Gastrocnemius medialis (tissue), 4 donors: Measurements from ENCODE around the gene NR5A1. TPM values are rescaled to one million over a fixed set of nuclear protein-coding genes. Genes with fewer than 3 reads are reported as not detected.

Source experiments
- ATAC-seq, 2 donors: fragments of 150-250 bp; one replicate each; pipeline ENCODE4 v1.9.1; 2016
- DNase-seq, 2 donors: peaks; one replicate each; pipeline ENCODE4 v3.0.0-alpha.2; 2019
- H3K27ac ChIP-seq, 4 donors: fragments of 200-600 bp; sonication (generic); 1 replicate in 1 of 4; 2 replicates in 3 of 4; pipeline ENCODE4 v1.5.1; 2016 to 2018; ENCODE audit warnings: mild to moderate bottlenecking in 2 of 4, moderate library complexity in 1 of 4
- H3K27me3 ChIP-seq, 3 donors: fragments of 200-600 bp; sonication (generic) in 2 of 3; 1 replicate in 1 of 3; 2 replicates in 2 of 3; pipeline versions ENCODE4 v1.5.1 to v1.6.0; 2016 to 2019; ENCODE audit warnings: mild to moderate bottlenecking in 1 of 3, moderate library complexity in 1 of 3
- H3K36me3 ChIP-seq, 2 donors: fragments of 200-600 bp; sonication (generic) in 1 of 2; one replicate each; pipeline ENCODE4 v1.5.1; 2017 to 2018
- H3K4me1 ChIP-seq, 2 donors: fragments of 200-600 bp; sonication (generic) in 1 of 2; one replicate each; pipeline ENCODE4 v1.5.1; 2016 to 2017; ENCODE audit warnings: mild to moderate bottlenecking in 2 of 2
- H3K4me3 ChIP-seq, 4 donors: fragments of 200-600 bp; sonication (generic) in 3 of 4; 1 replicate in 1 of 4; 2 replicates in 3 of 4; pipeline ENCODE4 v1.5.1; 2016 to 2019; ENCODE audit warnings: mild to moderate bottlenecking in 2 of 4
- H3K9me3 ChIP-seq, 3 donors: fragments of 200-600 bp; sonication (generic) in 2 of 3; 1 replicate in 1 of 3; 2 replicates in 2 of 3; pipeline ENCODE4 v1.5.1; 2016 to 2019
- POLR2A ChIP-seq, 2 donors: fragments of 450-650 bp; IDR thresholded peaks; one replicate each; pipeline ENCODE4 v1.6.1; 2017; ENCODE audit warnings: antibody characterized with exemption in 2 of 2, mild to moderate bottlenecking in 2 of 2, moderate library complexity in 2 of 2
- in situ Hi-C, 4 donors: fragments of 200-750 bp; cut with MboI; loops; one replicate each; pipeline versions ENCODE4 v1.15.0 to v1.8.0; 2017; ENCODE audit warnings: low sequenced_read_pairs in 4 of 4
- intact Hi-C: fragments of 100-400 bp; cut with DNase I; formaldehyde crosslinking; loops from one replicate; pipeline ENCODE4 v1.15.1; 2023; ENCODE audit warnings: low total_unique reads
- total RNA-seq, 4 donors: library from RNA; depleted of rRNA; stranded (reverse); fragments of >200 nt; gene quantifications; one replicate each; pipeline versions ENCODE4 v1.1.0 to v1.2.3, GENCODE V29; 2016
- TF ChIP-seq, protein P1 (sequence below), 5 experiments: fragments of 450-650 bp in 3 of 5; fragments of 200-600 bp in 2 of 5; sonication (generic) in 2 of 5; IDR thresholded peaks in 4 of 5; conservative IDR thresholded peaks in 1 of 5; 1 replicate in 4 of 5; 2 replicates in 1 of 5; pipeline ENCODE4 v1.5.1; 2016 to 2019; ENCODE audit warnings: antibody characterized with exemption in 5 of 5, mild to moderate bottlenecking in 3 of 5, moderate library complexity in 3 of 5

Gene NR5A1
- total RNA-seq, 4 donors from 2014 or later, result not detected

DNA sequence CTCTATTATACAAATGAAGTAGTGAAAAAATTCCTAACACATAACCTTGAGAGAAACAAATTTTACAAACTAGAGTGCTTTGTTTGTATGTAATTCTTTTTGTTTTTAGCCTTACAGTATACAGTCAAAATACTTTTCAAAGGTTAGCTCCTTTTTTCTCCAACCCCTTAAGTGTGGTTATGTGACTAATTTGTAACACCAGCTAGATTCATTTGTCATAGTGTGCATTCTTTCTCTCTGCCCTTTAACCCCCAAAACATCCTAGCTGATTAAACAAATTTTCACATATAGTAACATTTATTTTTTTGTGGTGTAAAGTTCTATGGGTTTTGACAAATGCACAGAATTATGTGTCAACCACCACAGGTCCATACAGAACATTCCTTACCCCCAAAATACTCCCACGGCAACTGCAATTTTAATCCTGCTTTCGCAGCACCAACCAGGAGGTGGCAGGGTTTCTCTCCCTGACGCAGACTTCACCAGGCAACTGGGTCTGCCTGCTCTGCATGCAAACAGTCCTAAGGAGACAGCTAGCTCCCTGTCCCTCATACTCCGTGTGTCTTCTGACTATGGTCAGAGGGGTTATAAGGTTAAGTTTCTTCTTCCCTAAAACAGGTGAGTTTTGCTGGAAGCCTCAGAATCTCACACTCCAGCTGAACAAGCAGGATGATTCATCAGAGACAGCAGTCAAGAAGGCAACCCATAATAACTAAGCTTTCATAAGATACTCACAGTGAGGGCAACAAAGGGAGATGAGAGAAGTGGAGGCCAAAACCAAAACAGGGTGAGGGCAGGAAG, 44.5 kb upstream of the NR5A1 start:
- in situ Hi-C loops, result no loop called here
- intact Hi-C loops, result no loop called here

DNA sequence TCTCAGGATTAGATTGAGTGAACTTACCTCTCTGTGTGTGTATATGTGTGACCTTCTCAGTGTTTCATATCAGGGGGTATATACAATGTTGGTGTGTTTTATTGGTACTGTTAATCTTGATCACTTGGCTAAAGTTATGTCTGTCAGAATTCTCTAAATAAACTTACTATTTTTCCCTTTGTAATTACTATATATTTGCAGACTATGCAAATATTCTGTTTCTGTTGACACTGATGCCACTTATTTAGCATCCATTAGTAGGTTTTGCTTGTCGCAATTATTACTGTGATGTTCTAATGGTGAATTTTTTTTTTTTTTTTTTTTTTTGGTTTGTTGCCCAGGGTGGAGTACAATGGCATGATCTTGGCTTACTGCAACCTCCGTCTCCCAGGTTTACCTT, 42.9 kb upstream of the NR5A1 start:
- TF ChIP-seq POLR2A (IDR thresholded peaks at IDR 0.05), result no peak
- TF ChIP-seq, protein P1, sequence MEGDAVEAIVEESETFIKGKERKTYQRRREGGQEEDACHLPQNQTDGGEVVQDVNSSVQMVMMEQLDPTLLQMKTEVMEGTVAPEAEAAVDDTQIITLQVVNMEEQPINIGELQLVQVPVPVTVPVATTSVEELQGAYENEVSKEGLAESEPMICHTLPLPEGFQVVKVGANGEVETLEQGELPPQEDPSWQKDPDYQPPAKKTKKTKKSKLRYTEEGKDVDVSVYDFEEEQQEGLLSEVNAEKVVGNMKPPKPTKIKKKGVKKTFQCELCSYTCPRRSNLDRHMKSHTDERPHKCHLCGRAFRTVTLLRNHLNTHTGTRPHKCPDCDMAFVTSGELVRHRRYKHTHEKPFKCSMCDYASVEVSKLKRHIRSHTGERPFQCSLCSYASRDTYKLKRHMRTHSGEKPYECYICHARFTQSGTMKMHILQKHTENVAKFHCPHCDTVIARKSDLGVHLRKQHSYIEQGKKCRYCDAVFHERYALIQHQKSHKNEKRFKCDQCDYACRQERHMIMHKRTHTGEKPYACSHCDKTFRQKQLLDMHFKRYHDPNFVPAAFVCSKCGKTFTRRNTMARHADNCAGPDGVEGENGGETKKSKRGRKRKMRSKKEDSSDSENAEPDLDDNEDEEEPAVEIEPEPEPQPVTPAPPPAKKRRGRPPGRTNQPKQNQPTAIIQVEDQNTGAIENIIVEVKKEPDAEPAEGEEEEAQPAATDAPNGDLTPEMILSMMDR (IDR thresholded peaks at IDR 0.05 in 4 of 5, conservative IDR thresholded peaks at IDR 0.05 in 1 of 5), result no peak
- in situ Hi-C loops (no loop called here), intact Hi-C loops (no loop called here)
- no peaks in the 10 kb centered on the region for H3K4me1 ChIP-seq
- no peaks in the 10 kb centered on the region for H3K36me3 ChIP-seq
- H3K27me3 ChIP-seq, result no peaks in the 10 kb centered on the region
- DNase-seq, result no peak
- no peak overlapping the region for H3K4me3 ChIP-seq
- ATAC-seq, result no peak
- no peak overlapping the region for H3K27ac ChIP-seq
- no peaks in the 10 kb centered on the region for H3K9me3 ChIP-seq

More for the DNA sequence above, 44.5 kb upstream of the NR5A1 start:
- H3K36me3 ChIP-seq, result no peaks in the 10 kb centered on the region
- no peaks in the 10 kb centered on the region for H3K9me3 ChIP-seq
- no peaks in the 10 kb centered on the region for H3K4me1 ChIP-seq
- DNase-seq (no peak), ATAC-seq (peak in 1 of 2 donors; percentile 46)
- TF ChIP-seq, protein P1 (IDR thresholded peaks at IDR 0.05 in 4 of 5, conservative IDR thresholded peaks at IDR 0.05 in 1 of 5), result peak in 1 of 5 experiments; percentile 29
- no peak for TF ChIP-seq POLR2A (IDR thresholded peaks at IDR 0.05)
- H3K27me3 ChIP-seq, result no peaks in the 10 kb centered on the region
- H3K4me3 ChIP-seq, result no peak overlapping the region
- no peak overlapping the region for H3K27ac ChIP-seq

DNA sequence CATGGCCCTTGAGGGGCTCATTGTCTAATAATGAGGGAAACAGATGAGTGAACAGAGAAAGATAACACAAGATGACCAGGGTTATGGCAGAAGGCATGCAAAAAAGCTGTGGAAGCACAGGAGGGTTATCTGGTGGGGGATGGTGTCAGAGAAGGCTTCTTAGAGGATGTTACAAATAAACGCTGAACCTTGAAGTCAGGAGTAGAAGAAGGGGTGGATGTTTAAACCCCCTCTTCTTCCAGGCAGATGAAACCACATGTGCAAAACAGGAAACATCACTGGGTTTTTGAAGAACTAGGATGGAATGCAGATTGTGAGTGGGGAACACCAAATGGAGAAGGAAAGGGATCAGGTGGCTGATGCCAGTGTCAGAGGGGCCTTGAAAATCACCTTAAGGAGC, 41.8 kb upstream of the NR5A1 start:
- Histone ChIP-seq H3K4me1 (no peaks in the 10 kb centered on the region), H3K27ac (no peak overlapping the region), H3K9me3 (no peaks in the 10 kb centered on the region), H3K27me3 (no peaks in the 10 kb centered on the region), H3K4me3 (no peak overlapping the region), H3K36me3 (no peaks in the 10 kb centered on the region)
- no peak for DNase-seq
- in situ Hi-C loops, result no loop called here
- no peak for TF ChIP-seq POLR2A (IDR thresholded peaks at IDR 0.05)
- TF ChIP-seq, protein P1 (IDR thresholded peaks at IDR 0.05 in 4 of 5, conservative IDR thresholded peaks at IDR 0.05 in 1 of 5), result no peak
- ATAC-seq, result no peak
- intact Hi-C loops, result no loop called here

DNA sequence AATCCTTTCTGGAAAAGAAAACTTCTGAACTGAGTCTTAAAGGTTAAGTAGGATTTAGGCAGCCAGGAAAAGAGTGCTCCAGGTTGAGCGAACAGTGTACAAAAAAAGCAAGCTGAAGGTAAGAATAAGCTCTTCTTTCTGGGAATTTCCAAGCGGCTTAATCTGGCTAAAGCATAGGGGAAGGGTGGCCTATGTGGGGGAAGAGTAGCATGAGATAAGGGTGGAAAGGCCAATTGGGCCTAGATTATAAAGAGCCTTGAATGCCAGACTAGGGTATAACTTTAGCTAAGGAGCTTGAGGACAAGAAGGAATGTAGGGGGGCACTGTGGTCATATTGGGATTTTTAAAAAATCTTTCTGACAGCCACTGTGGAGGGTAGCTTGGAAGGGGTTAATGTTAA, 37.3 kb upstream of the NR5A1 start:
- TF ChIP-seq POLR2A (IDR thresholded peaks at IDR 0.05), result no peak
- TF ChIP-seq, protein P1 (IDR thresholded peaks at IDR 0.05 in 4 of 5, conservative IDR thresholded peaks at IDR 0.05 in 1 of 5), result no peak
- in situ Hi-C loops, result no loop called here
- DNase-seq (no peak), ATAC-seq (no peak)
- H3K4me1 ChIP-seq, result no peaks in the 10 kb centered on the region
- H3K27ac ChIP-seq, result no peak overlapping the region
- H3K9me3 ChIP-seq, result no peaks in the 10 kb centered on the region
- H3K36me3 ChIP-seq, result no peaks in the 10 kb centered on the region
- no peaks in the 10 kb centered on the region for H3K27me3 ChIP-seq
- H3K4me3 ChIP-seq, result no peak overlapping the region
- intact Hi-C loops, result no loop called here
